ENCODE measurements around the gene LRP1B.

GRCh38 chr2:141899740-141900139 is 231.1 kb downstream of the LRP1B start:
- TF ChIP-seq, protein P1, sequence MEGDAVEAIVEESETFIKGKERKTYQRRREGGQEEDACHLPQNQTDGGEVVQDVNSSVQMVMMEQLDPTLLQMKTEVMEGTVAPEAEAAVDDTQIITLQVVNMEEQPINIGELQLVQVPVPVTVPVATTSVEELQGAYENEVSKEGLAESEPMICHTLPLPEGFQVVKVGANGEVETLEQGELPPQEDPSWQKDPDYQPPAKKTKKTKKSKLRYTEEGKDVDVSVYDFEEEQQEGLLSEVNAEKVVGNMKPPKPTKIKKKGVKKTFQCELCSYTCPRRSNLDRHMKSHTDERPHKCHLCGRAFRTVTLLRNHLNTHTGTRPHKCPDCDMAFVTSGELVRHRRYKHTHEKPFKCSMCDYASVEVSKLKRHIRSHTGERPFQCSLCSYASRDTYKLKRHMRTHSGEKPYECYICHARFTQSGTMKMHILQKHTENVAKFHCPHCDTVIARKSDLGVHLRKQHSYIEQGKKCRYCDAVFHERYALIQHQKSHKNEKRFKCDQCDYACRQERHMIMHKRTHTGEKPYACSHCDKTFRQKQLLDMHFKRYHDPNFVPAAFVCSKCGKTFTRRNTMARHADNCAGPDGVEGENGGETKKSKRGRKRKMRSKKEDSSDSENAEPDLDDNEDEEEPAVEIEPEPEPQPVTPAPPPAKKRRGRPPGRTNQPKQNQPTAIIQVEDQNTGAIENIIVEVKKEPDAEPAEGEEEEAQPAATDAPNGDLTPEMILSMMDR (conservative IDR thresholded peaks at IDR 0.05 in 1 of 2, IDR thresholded peaks at IDR 0.05 in 1 of 2; ENCODE audit: low read depth in 1 of 2, low read length in 2 of 2) = no peak
- no peak for TF ChIP-seq EZH2 (IDR thresholded peaks at IDR 0.05; ENCODE audit: low read length, missing control alignments)

Data from fibroblast of lung (primary cell).